ENCODE measurements around the gene SP140. TPM values are rescaled to one million over a fixed set of nuclear protein-coding genes. Genes with fewer than 3 reads are reported as not detected.
"Not testable (repeated sequence)": the region's sequence is repeated elsewhere in the genome, so short reads cannot be mapped to it uniquely, and the experiment has no call there.

SP140 gene
- total RNA-seq, 2 donors from 2014 or later = 60.8 to 91.7 TPM

DNA sequence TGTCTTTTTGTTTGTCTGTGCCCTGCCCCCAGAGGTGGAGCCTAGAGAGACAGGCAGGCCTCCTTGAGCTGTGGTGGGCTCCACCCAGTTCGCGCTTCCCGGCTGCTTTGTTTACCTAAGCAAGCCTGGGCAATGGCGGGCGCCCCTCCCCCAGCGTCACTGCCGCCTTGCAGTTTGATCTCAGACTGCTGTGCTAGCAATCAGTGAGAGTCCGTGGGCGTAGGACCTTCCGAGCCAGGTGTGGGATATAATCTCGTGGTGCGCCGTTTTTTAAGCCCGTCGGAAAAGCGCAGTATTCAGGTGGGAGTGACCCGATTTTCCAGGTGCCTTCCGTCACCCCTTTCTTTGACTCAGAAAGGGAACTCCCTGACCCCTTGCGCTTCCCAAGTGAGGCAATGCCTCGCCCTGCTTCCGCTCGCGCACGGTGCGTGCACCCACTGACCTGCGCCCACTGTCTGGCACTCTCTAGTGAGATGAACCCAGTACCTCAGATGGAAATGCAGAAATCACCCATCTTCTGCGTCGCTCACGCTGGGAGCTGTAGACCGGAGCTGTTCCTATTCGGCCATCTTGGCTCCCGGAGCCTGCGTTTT, 116.5 kb downstream of the SP140 start:
- Mint-ChIP-seq H3K9me3 (peaks cover 20% of the 10 kb centered on the region), H3K4me3 (peak overlapping the region; percentile 28), H3K4me1 (peaks cover 43% of the 10 kb centered on the region), H3K36me3 (ENCODE audit: low read depth) (peaks cover 59% of the 10 kb centered on the region)
- H3K27me3 Mint-ChIP-seq; ATAC-seq (replicated peaks); H3K27ac Mint-ChIP-seq: not testable (repeated sequence)

DNA sequence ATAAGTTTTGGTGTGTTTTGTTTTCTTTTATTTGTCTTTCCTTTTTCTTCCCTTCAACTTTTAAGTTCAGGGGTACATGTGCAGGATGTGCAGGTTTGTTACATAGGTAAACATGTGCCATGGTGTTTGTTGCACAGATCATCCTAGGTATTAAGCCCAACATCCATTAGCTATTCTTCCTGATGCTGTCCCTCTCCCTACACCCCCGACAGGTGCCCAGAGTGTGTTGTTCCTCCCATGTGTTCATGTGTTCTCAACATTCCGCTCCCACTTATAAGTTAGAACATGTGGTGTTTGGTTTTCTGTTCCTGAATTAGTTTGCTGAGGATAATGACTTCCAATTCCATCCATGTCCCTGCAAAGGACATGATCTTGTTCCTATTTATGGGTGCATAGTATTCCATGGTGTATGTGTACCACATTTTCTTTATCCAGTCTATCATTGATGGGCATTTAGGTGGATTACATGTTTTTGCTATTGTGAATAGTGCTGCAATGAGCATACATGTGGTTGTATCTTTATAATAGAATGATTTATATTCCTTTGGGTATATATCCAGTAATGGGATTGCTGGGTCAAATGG, 117.6 kb downstream of the SP140 start:
- not testable (repeated sequence) for ATAC-seq (replicated peaks); H3K27me3 Mint-ChIP-seq
- H3K4me3 Mint-ChIP-seq = peak overlapping the region; percentile 31
- H3K4me1 Mint-ChIP-seq = peaks cover 50% of the 10 kb centered on the region
- H3K9me3 Mint-ChIP-seq = peaks cover 20% of the 10 kb centered on the region
- H3K27ac Mint-ChIP-seq = peak overlapping the region; percentile 33
- H3K36me3 Mint-ChIP-seq (ENCODE audit: low read depth) = peaks cover 60% of the 10 kb centered on the region

DNA sequence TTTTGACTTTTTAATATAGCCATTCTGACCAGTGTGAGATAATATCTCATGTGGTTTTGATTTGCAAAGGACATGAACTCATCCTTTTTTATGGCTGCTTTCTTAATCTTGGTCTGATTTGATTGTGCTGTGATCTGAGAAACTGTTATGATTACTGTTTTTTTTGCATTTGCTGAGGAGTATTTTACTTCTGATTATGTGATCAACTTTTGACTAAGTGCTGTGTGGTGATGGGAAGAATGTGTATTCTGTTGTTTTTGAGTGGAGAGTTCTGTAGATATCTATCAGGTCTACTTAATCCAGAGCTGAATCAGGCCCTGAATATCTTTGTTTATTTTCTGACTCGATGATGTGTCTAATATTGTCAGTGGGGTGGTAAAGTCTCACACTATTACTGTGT, 118.2 kb downstream of the SP140 start:
- H3K27me3 Mint-ChIP-seq = no peaks in the 10 kb centered on the region
- peak overlapping the region; percentile 33 for H3K27ac Mint-ChIP-seq
- H3K36me3 Mint-ChIP-seq (ENCODE audit: low read depth) = peaks cover 65% of the 10 kb centered on the region
- peak; percentile 53 for ATAC-seq (replicated peaks)
- peak overlapping the region; percentile 31 for H3K4me3 Mint-ChIP-seq
- H3K9me3 Mint-ChIP-seq = peaks cover 20% of the 10 kb centered on the region
- peaks cover 56% of the 10 kb centered on the region for H3K4me1 Mint-ChIP-seq

DNA sequence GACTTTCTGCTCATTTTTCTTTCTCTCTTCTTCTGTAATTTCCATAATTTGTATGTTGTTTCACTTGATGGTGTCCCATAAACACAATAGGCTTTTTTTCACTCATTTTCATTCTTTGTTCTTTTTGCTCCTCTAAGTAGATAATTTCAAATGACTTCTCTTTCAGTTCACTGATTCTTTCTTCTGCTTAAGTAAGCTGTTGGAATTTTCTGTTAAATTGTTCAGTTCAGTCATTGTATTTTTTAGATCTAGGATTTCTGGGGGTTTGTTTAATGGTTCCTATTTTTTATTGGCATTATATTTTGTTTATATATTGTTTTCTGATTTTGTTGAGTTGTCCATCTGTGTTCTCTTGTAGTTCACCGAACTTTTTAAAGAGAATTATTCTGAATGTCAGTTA, 120.9 kb downstream of the SP140 start:
- Mint-ChIP-seq H3K9me3 (peaks cover 20% of the 10 kb centered on the region), H3K27ac (peak overlapping the region; percentile 89), H3K27me3 (no peaks in the 10 kb centered on the region), H3K36me3 (ENCODE audit: low read depth) (peaks cover 86% of the 10 kb centered on the region), H3K4me1 (peaks cover 67% of the 10 kb centered on the region), H3K4me3 (peak overlapping the region; percentile 76)
- ATAC-seq (replicated peaks) = no peak

DNA sequence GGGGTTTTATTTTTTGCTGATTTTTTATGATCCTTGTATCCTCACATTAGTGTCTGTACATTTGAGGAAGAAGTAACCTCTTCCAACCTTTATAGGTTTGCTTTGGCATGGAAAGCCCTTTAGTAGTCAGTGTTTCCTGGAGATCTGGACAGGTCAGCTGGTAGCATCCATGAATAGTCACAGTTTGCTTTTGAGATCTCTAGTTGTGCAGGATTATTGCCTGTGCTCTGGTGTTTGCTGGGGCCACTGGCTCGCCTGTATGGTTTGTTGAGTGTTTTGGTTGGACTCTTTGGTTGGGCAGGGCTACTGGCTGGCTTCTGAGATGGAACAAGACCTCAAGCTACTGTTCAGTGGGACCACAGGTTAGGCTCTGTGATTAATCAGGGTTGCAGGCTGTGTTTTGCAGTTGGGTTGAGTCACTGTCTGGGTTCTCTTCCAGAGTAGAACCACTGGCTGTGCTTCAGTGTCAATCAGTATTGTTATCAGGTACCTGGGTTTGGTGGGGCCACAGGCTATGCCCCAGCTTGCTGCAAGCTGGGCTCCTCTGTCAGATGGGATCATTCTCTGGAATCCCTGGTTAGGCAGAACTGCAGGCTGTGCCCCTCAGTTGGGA, 121.5 kb downstream of the SP140 start:
- Mint-ChIP-seq H3K27me3 (no peaks in the 10 kb centered on the region), H3K9me3 (peaks cover 20% of the 10 kb centered on the region), H3K4me1 (peaks cover 67% of the 10 kb centered on the region), H3K36me3 (ENCODE audit: low read depth) (peaks cover 87% of the 10 kb centered on the region), H3K4me3 (peak overlapping the region; percentile 76), H3K27ac (peak overlapping the region; percentile 89)
- peak; percentile 76 for ATAC-seq (replicated peaks)

DNA sequence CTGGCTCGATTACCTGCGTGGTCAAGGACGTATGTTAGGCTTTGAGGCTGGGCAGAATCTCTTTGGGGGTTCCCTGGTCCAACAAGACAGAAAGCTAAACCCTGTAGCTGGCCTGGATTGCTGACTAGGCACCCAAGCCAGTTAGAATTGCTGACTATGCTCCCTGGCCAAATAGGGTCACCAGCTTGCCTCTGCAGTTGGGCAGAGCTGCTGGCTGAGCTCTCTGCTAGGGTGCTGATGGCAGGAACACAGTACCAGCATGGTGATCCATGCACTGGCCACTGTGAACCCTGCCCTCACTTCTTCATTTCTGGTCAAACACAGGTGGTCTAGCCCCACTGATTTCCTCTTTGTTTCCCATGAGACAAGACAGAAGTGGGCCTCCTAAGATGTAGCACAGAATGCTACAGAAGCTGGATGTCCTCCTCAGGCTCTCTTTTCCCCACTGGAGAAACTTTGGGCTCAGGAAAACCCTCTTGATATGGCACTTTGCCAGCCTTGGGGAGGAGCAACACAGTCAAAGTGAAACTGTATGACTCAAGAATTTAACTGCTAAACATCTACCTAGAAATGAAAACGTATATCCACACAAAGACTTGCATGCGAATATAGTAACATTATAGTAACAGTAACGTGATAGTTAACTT, 122.2 kb downstream of the SP140 start:
- Mint-ChIP-seq H3K4me1 (peaks cover 60% of the 10 kb centered on the region), H3K27ac (peak overlapping the region; percentile 89), H3K36me3 (ENCODE audit: low read depth) (peaks cover 79% of the 10 kb centered on the region), H3K27me3 (no peaks in the 10 kb centered on the region), H3K4me3 (peak overlapping the region; percentile 76), H3K9me3 (peaks cover 19% of the 10 kb centered on the region)
- peak; percentile 59 for ATAC-seq (replicated peaks)

DNA sequence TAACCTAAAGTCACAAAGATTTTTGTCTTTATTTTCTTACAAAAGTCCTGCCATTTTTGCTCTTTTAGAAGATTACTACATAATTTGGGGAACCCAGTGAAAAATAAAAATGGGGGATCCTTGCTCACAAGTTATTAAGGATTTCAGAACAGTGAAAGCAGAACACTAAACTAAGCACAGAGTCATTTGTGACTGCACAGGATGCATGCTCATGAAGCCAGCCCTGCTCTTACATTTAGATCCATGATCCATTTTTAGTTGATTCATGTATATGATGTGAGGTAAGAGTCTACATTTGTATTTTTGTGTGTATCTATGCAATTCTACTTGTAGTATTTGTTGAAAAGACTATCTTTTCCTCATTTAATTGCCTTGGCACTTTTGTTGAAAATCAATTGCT, 123.3 kb downstream of the SP140 start:
- H3K4me3 Mint-ChIP-seq = peak overlapping the region; percentile 76
- peaks cover 71% of the 10 kb centered on the region for H3K36me3 Mint-ChIP-seq (ENCODE audit: low read depth)
- no peaks in the 10 kb centered on the region for H3K27me3 Mint-ChIP-seq
- peak; percentile 46 for ATAC-seq (replicated peaks)
- peaks cover 15% of the 10 kb centered on the region for H3K9me3 Mint-ChIP-seq
- H3K27ac Mint-ChIP-seq = peak overlapping the region; percentile 89
- H3K4me1 Mint-ChIP-seq = peaks cover 51% of the 10 kb centered on the region

DNA sequence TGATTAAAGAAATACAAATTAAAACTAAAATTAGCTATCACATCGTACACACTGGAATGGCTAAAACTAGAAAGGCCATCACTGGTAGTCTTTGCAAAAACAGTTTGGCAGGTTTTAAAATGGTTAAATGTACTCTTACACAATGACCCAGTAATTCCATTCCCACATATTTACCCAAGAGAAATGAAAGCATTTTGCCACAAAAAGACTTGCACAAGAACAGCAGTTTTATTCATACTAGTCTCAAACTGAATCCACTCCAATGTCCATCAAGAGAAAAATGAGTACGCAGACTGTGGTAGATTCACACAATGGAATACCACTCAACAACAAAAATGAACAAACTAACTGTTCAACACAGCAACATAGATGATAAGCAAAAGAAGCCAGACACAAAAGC, 130.5 kb downstream of the SP140 start:
- no peak for ATAC-seq (replicated peaks)
- no peak overlapping the region for H3K27ac Mint-ChIP-seq
- peaks cover 5% of the 10 kb centered on the region for H3K4me1 Mint-ChIP-seq
- H3K4me3 Mint-ChIP-seq = no peak overlapping the region
- no peaks in the 10 kb centered on the region for H3K27me3 Mint-ChIP-seq
- peaks cover 55% of the 10 kb centered on the region for H3K36me3 Mint-ChIP-seq (ENCODE audit: low read depth)
- no peaks in the 10 kb centered on the region for H3K9me3 Mint-ChIP-seq

DNA sequence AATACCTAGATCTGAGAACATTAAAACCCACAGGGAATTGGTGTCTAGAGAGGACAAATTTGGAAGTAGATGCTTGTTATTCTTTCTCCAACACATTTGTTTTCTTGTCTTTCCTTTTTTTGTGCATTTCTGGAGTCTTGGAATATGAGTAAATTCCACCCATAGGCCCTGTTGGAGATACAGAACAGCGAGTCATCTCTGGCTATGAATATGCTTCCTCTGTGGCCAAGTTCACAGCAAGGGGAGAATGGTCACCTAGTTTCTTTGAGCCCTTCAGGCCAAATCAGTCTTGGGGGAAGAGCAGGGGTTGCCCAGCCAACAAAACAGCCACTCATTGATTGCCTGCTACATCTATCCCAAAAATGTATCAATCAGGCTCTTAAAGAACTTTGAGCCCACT, 132.8 kb downstream of the SP140 start:
- ATAC-seq (replicated peaks) = peak; percentile 63
- H3K36me3 Mint-ChIP-seq (ENCODE audit: low read depth) = peaks cover 71% of the 10 kb centered on the region
- no peaks in the 10 kb centered on the region for H3K9me3 Mint-ChIP-seq
- H3K27ac Mint-ChIP-seq = no peak overlapping the region
- peaks cover 20% of the 10 kb centered on the region for H3K4me1 Mint-ChIP-seq
- H3K4me3 Mint-ChIP-seq = no peak overlapping the region
- H3K27me3 Mint-ChIP-seq = no peaks in the 10 kb centered on the region

DNA sequence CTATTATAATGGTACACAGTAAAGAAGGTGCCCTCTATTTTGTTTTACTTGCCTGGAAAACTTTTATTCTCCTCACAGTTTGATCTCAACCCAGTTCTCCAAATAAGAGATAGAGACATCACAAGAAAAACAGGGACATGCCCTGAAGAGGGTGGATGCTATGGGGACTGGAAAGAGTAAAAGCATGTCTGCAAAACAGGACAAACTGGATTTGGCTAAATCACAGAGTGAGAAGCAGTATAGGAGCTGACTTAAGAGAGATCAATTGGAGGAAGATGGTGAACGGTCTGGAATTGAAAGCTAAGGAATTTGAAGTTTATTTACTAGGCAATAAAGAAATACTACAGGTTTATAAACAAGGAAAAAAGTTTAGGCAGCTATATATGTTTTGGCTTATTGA, 134.5 kb downstream of the SP140 start:
- no peaks in the 10 kb centered on the region for H3K27me3 Mint-ChIP-seq
- no peaks in the 10 kb centered on the region for H3K9me3 Mint-ChIP-seq
- H3K4me1 Mint-ChIP-seq = peaks cover 20% of the 10 kb centered on the region
- ATAC-seq (replicated peaks) = no peak
- H3K27ac Mint-ChIP-seq = no peak overlapping the region
- no peak overlapping the region for H3K4me3 Mint-ChIP-seq
- peaks cover 82% of the 10 kb centered on the region for H3K36me3 Mint-ChIP-seq (ENCODE audit: low read depth)

DNA sequence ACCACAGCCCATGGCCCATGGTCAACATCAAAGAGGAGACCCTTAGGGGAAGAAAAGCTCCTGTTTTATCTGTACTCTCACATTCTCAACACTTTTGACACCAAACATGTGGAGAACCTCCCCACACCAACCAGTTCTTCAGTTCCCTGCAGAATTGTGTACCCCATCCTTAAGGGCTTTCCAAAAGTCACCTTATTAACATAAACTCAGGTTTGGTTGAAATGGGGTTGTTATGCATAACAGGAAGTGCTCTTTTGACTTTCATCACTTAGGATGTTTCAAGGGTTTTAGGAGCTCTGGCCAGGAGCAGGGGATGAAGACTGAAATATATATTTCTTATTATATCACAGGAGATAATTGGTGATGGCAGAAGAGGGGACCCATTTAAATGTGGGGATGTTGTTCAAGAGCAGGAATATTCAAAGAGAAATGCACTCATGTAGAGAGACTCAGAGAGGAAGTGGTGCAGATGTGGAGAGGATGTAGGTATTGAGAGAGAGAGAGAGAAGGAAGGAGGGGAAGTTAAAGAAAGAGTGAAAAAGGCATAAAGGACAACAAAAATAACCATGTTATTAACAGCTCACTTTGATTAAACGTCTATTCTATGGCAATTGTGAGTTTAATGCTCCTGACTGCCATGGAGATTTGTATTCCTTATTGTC, 136.6 kb downstream of the SP140 start:
- ATAC-seq (replicated peaks) = peak; percentile 45
- Mint-ChIP-seq H3K9me3 (no peaks in the 10 kb centered on the region), H3K36me3 (ENCODE audit: low read depth) (peaks cover 94% of the 10 kb centered on the region), H3K4me3 (peak overlapping the region; percentile 1), H3K4me1 (peaks cover 20% of the 10 kb centered on the region), H3K27me3 (no peaks in the 10 kb centered on the region), H3K27ac (peak overlapping the region; percentile 61)

Other genes starting within 250 kb of the SP140 start
- gene SLC16A14, start 156.8 kb upstream of the SP140 start, total RNA-seq = not detected
- 10 to 100 TPM; 53.1 to 56.8 TPM for gene SP110, start 5.8 kb upstream of the SP140 start, total RNA-seq
- gene SP140L, start 101.5 kb downstream of the SP140 start, total RNA-seq = 10 to 100 TPM; 45.1 to 70.4 TPM
- gene SP100, start 190.5 kb downstream of the SP140 start, total RNA-seq = 100 to 1,000 TPM; 131 to 175 TPM